Endothelial cell of umbilical vein (primary cell): ENCODE data around the gene PLK4.

ENCODE experiments used
- EZH2 ChIP-seq: IDR thresholded peaks from 2 replicates; pipeline ENCODE4 v1.6.1; 2012; ENCODE audit warnings: borderline replicate concordance, low read depth, mild to moderate bottlenecking, moderate library complexity, low read length, inconsistent platforms; ENCODE audit not compliant: severe bottlenecking
- TF ChIP-seq, protein P1 (sequence below), 2 donors: IDR thresholded peaks; 1 replicate in 1 of 2; 2 replicates in 1 of 2; pipeline ENCODE4 v1.5.1; 2011; ENCODE audit warnings: low read length in 2 of 2, mild to moderate bottlenecking in 2 of 2, moderate library complexity in 2 of 2, control low read depth in 1 of 2, inconsistent platforms in 1 of 2, low read depth in 1 of 2; ENCODE audit not compliant: insufficient read depth in 1 of 2; ENCODE audit errors: extremely low read depth in 1 of 2

DNA sequence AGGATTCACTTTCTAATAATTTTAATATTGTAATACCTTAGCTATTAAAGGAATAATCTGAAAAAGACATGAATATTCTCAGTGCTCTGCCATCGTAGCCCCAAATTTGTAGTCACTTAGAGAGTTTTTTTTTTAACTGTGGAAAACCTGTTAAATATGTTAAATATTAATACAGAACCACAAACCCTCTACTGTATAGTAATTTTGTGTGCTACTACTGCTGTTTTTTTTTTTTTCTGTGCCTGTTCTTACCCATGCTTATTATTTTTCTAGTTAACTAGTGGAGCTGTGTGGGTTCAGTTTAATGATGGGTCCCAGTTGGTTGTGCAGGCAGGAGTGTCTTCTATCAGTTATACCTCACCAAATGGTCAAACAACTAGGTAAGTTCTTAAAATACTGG is 15.8 kb downstream of the PLK4 start:
- no peak for TF ChIP-seq EZH2
- TF ChIP-seq, protein P1, sequence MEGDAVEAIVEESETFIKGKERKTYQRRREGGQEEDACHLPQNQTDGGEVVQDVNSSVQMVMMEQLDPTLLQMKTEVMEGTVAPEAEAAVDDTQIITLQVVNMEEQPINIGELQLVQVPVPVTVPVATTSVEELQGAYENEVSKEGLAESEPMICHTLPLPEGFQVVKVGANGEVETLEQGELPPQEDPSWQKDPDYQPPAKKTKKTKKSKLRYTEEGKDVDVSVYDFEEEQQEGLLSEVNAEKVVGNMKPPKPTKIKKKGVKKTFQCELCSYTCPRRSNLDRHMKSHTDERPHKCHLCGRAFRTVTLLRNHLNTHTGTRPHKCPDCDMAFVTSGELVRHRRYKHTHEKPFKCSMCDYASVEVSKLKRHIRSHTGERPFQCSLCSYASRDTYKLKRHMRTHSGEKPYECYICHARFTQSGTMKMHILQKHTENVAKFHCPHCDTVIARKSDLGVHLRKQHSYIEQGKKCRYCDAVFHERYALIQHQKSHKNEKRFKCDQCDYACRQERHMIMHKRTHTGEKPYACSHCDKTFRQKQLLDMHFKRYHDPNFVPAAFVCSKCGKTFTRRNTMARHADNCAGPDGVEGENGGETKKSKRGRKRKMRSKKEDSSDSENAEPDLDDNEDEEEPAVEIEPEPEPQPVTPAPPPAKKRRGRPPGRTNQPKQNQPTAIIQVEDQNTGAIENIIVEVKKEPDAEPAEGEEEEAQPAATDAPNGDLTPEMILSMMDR (IDR thresholded peaks at IDR 0.05; ENCODE audit: extremely low read depth in 1 of 2, insufficient read depth in 1 of 2, low read depth in 1 of 2, low read length in 2 of 2) = no peak
